CD4-positive, alpha-beta T cell treated with Interleukin-17A for 4 hours (primary cell): ENCODE measurements around the gene CENPH.
"Not testable (repeated sequence)": the region's sequence is repeated elsewhere in the genome, so short reads cannot be mapped to it uniquely, and the experiment has no call there.

Source experiments
- DNase-seq: peaks from one replicate; pipeline ENCODE4 v3.0.0-alpha.2; 2020; ENCODE audit warnings: mixed read lengths

The CENPH gene

GRCh38 chr5:69255940-69256339 lies 66.6 kb downstream of the CENPH start:
- DNase-seq, result not testable (repeated sequence)

- no peak for DNase-seq
These were observed 68.2 kb downstream of the CENPH start for GRCh38 chr5:69257577-69257976.
